ENCODE data around the gene MYO5C. TPM values are rescaled to one million over a fixed set of nuclear protein-coding genes. Genes with fewer than 3 reads are reported as not detected.
A peak's percentile ranks its signal among the peaks of the same experiment; 100 is the strongest.

The MYO5C gene
- total RNA-seq, 4 donors from 2014 or later: 2.6 to 12.3 (median 10.2) TPM

GRCh38 chr15:52261026-52261425, 34.6 kb downstream of the MYO5C start:
- Histone ChIP-seq H3K36me3 (no peaks in the 10 kb centered on the region), H3K27ac (peak overlapping the region in 3 of 4 donors; percentile 80 to 85 (median 82)), H3K4me3 (no peak overlapping the region), H3K9me3 (no peaks in the 10 kb centered on the region), H3K4me1 (peaks cover 5 to 33% (median 13%) of the 10 kb centered on the region in 3 donors), H3K27me3 (no peaks in the 10 kb centered on the region)
- WGBS, 2 donors (ENCODE audit: low coverage in 1 of 2): 100% methylated on average over 6 of the region's 10 CpGs; no CpG with 5 or more reads in 1 of the 2 donors
- TF ChIP-seq POLR2AphosphoS5 (IDR thresholded peaks at IDR 0.05): no peak
- TF ChIP-seq POLR2A (IDR thresholded peaks at IDR 0.05): no peak
- no peak for TF ChIP-seq CTCF (IDR thresholded peaks at IDR 0.05)
- no peak for TF ChIP-seq EP300 (IDR thresholded peaks at IDR 0.05)
- ATAC-seq: no peak

GRCh38 chr15:52259503-52259902, 36.1 kb downstream of the MYO5C start:
- peaks cover 5 to 33% (median 13%) of the 10 kb centered on the region in 3 donors for H3K4me1 ChIP-seq
- H3K27ac ChIP-seq: peak overlapping the region in 2 of 4 donors; percentile 9 to 15
- no peaks in the 10 kb centered on the region for H3K9me3 ChIP-seq
- H3K4me3 ChIP-seq: no peak overlapping the region
- WGBS, 2 donors (ENCODE audit: low coverage in 1 of 2): 77 to 89% methylated on average over 2 to 4 of the region's 4 CpGs
- no peaks in the 10 kb centered on the region for H3K27me3 ChIP-seq
- no peak for ATAC-seq
- H3K36me3 ChIP-seq: peaks cover 0 to under 1% of the 10 kb centered on the region in 2 donors
- TF ChIP-seq POLR2AphosphoS5 (IDR thresholded peaks at IDR 0.05) (no peak), POLR2A (IDR thresholded peaks at IDR 0.05) (no peak), EP300 (IDR thresholded peaks at IDR 0.05) (no peak), CTCF (IDR thresholded peaks at IDR 0.05) (no peak)

GRCh38 chr15:52258461-52258860, 37.1 kb downstream of the MYO5C start:
- no peak overlapping the region for H3K27ac ChIP-seq
- no peaks in the 10 kb centered on the region for H3K27me3 ChIP-seq
- TF ChIP-seq POLR2A (IDR thresholded peaks at IDR 0.05) (no peak), EP300 (IDR thresholded peaks at IDR 0.05) (no peak), POLR2AphosphoS5 (IDR thresholded peaks at IDR 0.05) (no peak), CTCF (IDR thresholded peaks at IDR 0.05) (no peak)
- no peak for ATAC-seq
- 96 to 100% methylated on average over 1 to 5 of the region's 5 CpGs for WGBS, 2 donors (ENCODE audit: low coverage in 1 of 2)
- no peaks in the 10 kb centered on the region for H3K9me3 ChIP-seq
- H3K36me3 ChIP-seq: peaks cover 0 to 6% of the 10 kb centered on the region in 2 donors
- no peak overlapping the region for H3K4me3 ChIP-seq
- H3K4me1 ChIP-seq: peaks cover 5 to 33% (median 13%) of the 10 kb centered on the region in 3 donors

GRCh38 chr15:52257734-52258062, 37.9 kb downstream of the MYO5C start:
- no peak for ATAC-seq
- TF ChIP-seq EP300 (IDR thresholded peaks at IDR 0.05) (no peak), POLR2AphosphoS5 (IDR thresholded peaks at IDR 0.05) (no peak), POLR2A (IDR thresholded peaks at IDR 0.05) (no peak), CTCF (IDR thresholded peaks at IDR 0.05) (no peak)
- 63 to 71% methylated on average over 2 of the region's 5 CpGs for WGBS, 2 donors (ENCODE audit: low coverage in 1 of 2)
- no peak overlapping the region for H3K4me3 ChIP-seq
- peaks cover 0 to 6% of the 10 kb centered on the region in 2 donors for H3K36me3 ChIP-seq
- H3K4me1 ChIP-seq: peaks cover 5 to 31% (median 13%) of the 10 kb centered on the region in 3 donors
- peak overlapping the region in 1 of 4 donors; percentile 30 for H3K27ac ChIP-seq
- H3K27me3 ChIP-seq: no peaks in the 10 kb centered on the region
- H3K9me3 ChIP-seq: no peaks in the 10 kb centered on the region

GRCh38 chr15:52256930-52257733, 38.5 kb downstream of the MYO5C start:
- peaks cover 0 to 6% of the 10 kb centered on the region in 2 donors for H3K36me3 ChIP-seq
- no peaks in the 10 kb centered on the region for H3K9me3 ChIP-seq
- ATAC-seq: no peak
- H3K27ac ChIP-seq: peak overlapping the region in 2 of 4 donors; percentile 22 to 30
- 70 to 80% methylated on average over 4 to 5 of the region's 10 CpGs for WGBS, 2 donors (ENCODE audit: low coverage in 1 of 2)
- TF ChIP-seq EP300 (IDR thresholded peaks at IDR 0.05): no peak
- TF ChIP-seq POLR2A (IDR thresholded peaks at IDR 0.05): no peak
- TF ChIP-seq CTCF (IDR thresholded peaks at IDR 0.05): no peak
- no peak for TF ChIP-seq POLR2AphosphoS5 (IDR thresholded peaks at IDR 0.05)
- no peaks in the 10 kb centered on the region for H3K27me3 ChIP-seq
- H3K4me3 ChIP-seq: no peak overlapping the region
- peaks cover under 1 to 25% (median 7%) of the 10 kb centered on the region in 3 donors for H3K4me1 ChIP-seq
